Measurements from ENCODE around the gene PLB1.

PLB1 gene

GRCh38 chr2:28674062-28674712 is 178.3 kb downstream of the PLB1 start:
- H3K4me3 ChIP-seq (ENCODE audit: low read depth, low read length): no peak overlapping the region
- no peak for TF ChIP-seq CTCF (IDR thresholded peaks at IDR 0.05; ENCODE audit: control insufficient read depth, extremely low read depth, insufficient read depth)
- DNase-seq (ENCODE audit: low read depth): no peak

- H3K4me3 ChIP-seq (ENCODE audit: low read depth, low read length): no peak overlapping the region
- TF ChIP-seq CTCF (IDR thresholded peaks at IDR 0.05; ENCODE audit: control insufficient read depth, extremely low read depth, insufficient read depth): no peak
- no peak for DNase-seq (ENCODE audit: low read depth)
Observed at GRCh38 chr2:28674713-28675068, 178.8 kb downstream of the PLB1 start.

- no peak overlapping the region for H3K4me3 ChIP-seq (ENCODE audit: low read depth, low read length)
- no peak for DNase-seq (ENCODE audit: low read depth)
- TF ChIP-seq CTCF (IDR thresholded peaks at IDR 0.05; ENCODE audit: control insufficient read depth, extremely low read depth, insufficient read depth): no peak
Observed at GRCh38 chr2:28676152-28676835, 180.4 kb downstream of the PLB1 start.

GRCh38 chr2:28678175-28678855 is 182.5 kb downstream of the PLB1 start:
- H3K4me3 ChIP-seq (ENCODE audit: low read depth, low read length): no peak overlapping the region
- no peak for TF ChIP-seq CTCF (IDR thresholded peaks at IDR 0.05; ENCODE audit: control insufficient read depth, extremely low read depth, insufficient read depth)
- DNase-seq (ENCODE audit: low read depth): no peak

GRCh38 chr2:28678944-28679343 is 183.1 kb downstream of the PLB1 start:
- no peak for DNase-seq (ENCODE audit: low read depth)
- TF ChIP-seq CTCF (IDR thresholded peaks at IDR 0.05; ENCODE audit: control insufficient read depth, extremely low read depth, insufficient read depth): no peak
- H3K4me3 ChIP-seq (ENCODE audit: low read depth, low read length): no peak overlapping the region

GRCh38 chr2:28680657-28681056 is 184.8 kb downstream of the PLB1 start:
- no peak for DNase-seq (ENCODE audit: low read depth)
- H3K4me3 ChIP-seq (ENCODE audit: low read depth, low read length): no peak overlapping the region
- no peak for TF ChIP-seq CTCF (IDR thresholded peaks at IDR 0.05; ENCODE audit: control insufficient read depth, extremely low read depth, insufficient read depth)

Measured in LNCaP clone FGC (cell line).